ENCODE results near the gene SUCO.

Gene SUCO

GRCh38 chr1:172630056-172630818, 97.3 kb downstream of the SUCO start:
- Histone ChIP-seq H3K4ac (ENCODE audit: low read length) (no peak overlapping the region), H3K9me3 (replicated peaks in 1 of 2; ENCODE audit: control insufficient read depth in 2 of 2, insufficient read depth in 1 of 2, low read depth in 1 of 2, low read length in 2 of 2) (peaks cover 2 to 4% of the 10 kb centered on the region in 2 donors), H3K79me1 (ENCODE audit: low read depth, low read length) (no peaks in the 10 kb centered on the region), H2BK120ac (ENCODE audit: low read depth, low read length) (no peak overlapping the region), H3K4me2 (ENCODE audit: insufficient read depth, low read length, poor library complexity, severe bottlenecking) (no peak overlapping the region), H3K27ac (replicated peaks; ENCODE audit: low read length) (no peak overlapping the region), H4K8ac (ENCODE audit: low read depth, low read length) (no peak overlapping the region), H2AFZ (ENCODE audit: low read length) (no peak overlapping the region), H3K18ac (ENCODE audit: low read length) (no peak overlapping the region), H3K27me3 (ENCODE audit: control insufficient read depth in 3 of 3, insufficient read depth in 3 of 3, low read depth in 1 of 3, low read length in 3 of 3) (no peaks in the 10 kb centered on the region), H4K91ac (ENCODE audit: low read depth, low read length, poor library complexity) (no peak overlapping the region), H3K14ac (ENCODE audit: low read length) (no peak overlapping the region), H2BK15ac (ENCODE audit: low read length) (no peak overlapping the region), H3K36me3 (replicated peaks in 1 of 2; ENCODE audit: control insufficient read depth in 2 of 2, insufficient read depth in 2 of 2, low read length in 2 of 2) (no peaks in the 10 kb centered on the region), H3K23ac (ENCODE audit: low read depth, low read length, poor library complexity) (no peak overlapping the region), H2AK5ac (ENCODE audit: low read depth, low read length) (no peak overlapping the region), H2BK5ac (ENCODE audit: low read length) (no peak overlapping the region), H3K9ac (ENCODE audit: low read depth, low read length, poor library complexity) (no peak overlapping the region), H3K4me3 (ENCODE audit: low read length in 2 of 2) (no peak overlapping the region), H2BK12ac (ENCODE audit: low read length) (no peak overlapping the region), H3K4me1 (ENCODE audit: control insufficient read depth in 2 of 2, insufficient read depth in 1 of 2, low read depth in 1 of 2, low read length in 2 of 2) (no peaks in the 10 kb centered on the region)
- WGBS, 2 donors (ENCODE audit: extremely low coverage in 2 of 2, insufficient read length in 2 of 2, insufficient replicate concordance in 1 of 2): no CpG with 5 or more reads among the region's 11 CpGs
- DNase-seq (ENCODE audit: low spot score): no peak

GRCh38 chr1:172630868-172631267, 97.9 kb downstream of the SUCO start:
- Histone ChIP-seq H3K9me3 (replicated peaks in 1 of 2; ENCODE audit: control insufficient read depth in 2 of 2, insufficient read depth in 1 of 2, low read depth in 1 of 2, low read length in 2 of 2) (peaks cover 2 to 4% of the 10 kb centered on the region in 2 donors), H3K79me1 (ENCODE audit: low read depth, low read length) (no peaks in the 10 kb centered on the region), H2BK5ac (ENCODE audit: low read length) (no peak overlapping the region), H2BK15ac (ENCODE audit: low read length) (no peak overlapping the region), H3K4me2 (ENCODE audit: insufficient read depth, low read length, poor library complexity, severe bottlenecking) (no peak overlapping the region), H2AFZ (ENCODE audit: low read length) (no peak overlapping the region), H2BK12ac (ENCODE audit: low read length) (no peak overlapping the region), H3K14ac (ENCODE audit: low read length) (no peak overlapping the region), H3K4me3 (ENCODE audit: low read length in 2 of 2) (no peak overlapping the region), H3K18ac (ENCODE audit: low read length) (no peak overlapping the region), H3K4me1 (ENCODE audit: control insufficient read depth in 2 of 2, insufficient read depth in 1 of 2, low read depth in 1 of 2, low read length in 2 of 2) (no peaks in the 10 kb centered on the region), H4K91ac (ENCODE audit: low read depth, low read length, poor library complexity) (no peak overlapping the region), H3K23ac (ENCODE audit: low read depth, low read length, poor library complexity) (no peak overlapping the region), H4K8ac (ENCODE audit: low read depth, low read length) (no peak overlapping the region), H2BK120ac (ENCODE audit: low read depth, low read length) (no peak overlapping the region), H2AK5ac (ENCODE audit: low read depth, low read length) (no peak overlapping the region), H3K9ac (ENCODE audit: low read depth, low read length, poor library complexity) (no peak overlapping the region), H3K36me3 (replicated peaks in 1 of 2; ENCODE audit: control insufficient read depth in 2 of 2, insufficient read depth in 2 of 2, low read length in 2 of 2) (no peaks in the 10 kb centered on the region), H3K27ac (replicated peaks; ENCODE audit: low read length) (no peak overlapping the region), H3K27me3 (ENCODE audit: control insufficient read depth in 3 of 3, insufficient read depth in 3 of 3, low read depth in 1 of 3, low read length in 3 of 3) (no peaks in the 10 kb centered on the region), H3K4ac (ENCODE audit: low read length) (no peak overlapping the region)
- WGBS, 2 donors (ENCODE audit: extremely low coverage in 2 of 2, insufficient read length in 2 of 2, insufficient replicate concordance in 1 of 2): no CpG with 5 or more reads among the region's 3 CpGs
- DNase-seq (ENCODE audit: low spot score): no peak

- DNase-seq (ENCODE audit: low spot score): no peak
- H3K4me3 ChIP-seq (ENCODE audit: low read length in 2 of 2): no peak overlapping the region
These were observed 104.6 kb downstream of the SUCO start for GRCh38 chr1:172637522-172637921.

DNA sequence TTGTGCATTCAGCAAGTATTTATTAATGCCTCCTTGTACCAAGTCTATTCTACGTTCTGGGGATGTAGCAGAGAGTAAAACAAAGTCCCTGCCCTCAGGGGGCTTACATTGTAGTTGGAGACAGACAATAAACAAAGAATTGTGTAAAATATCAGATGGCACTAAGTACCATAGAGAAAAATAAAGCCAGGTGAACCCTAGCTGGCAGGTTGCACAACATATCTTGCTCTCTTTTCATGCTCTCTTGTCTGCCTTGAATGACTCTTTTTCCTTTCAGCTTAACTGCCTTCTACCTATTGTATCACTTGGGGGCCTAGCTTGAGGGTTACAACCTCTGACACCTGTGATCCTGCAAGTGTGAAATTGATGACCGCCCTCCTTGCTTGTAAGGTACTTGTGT, 105.3 kb downstream of the SUCO start:
- Histone ChIP-seq H2AK5ac (ENCODE audit: low read depth, low read length) (no peak overlapping the region), H3K79me1 (ENCODE audit: low read depth, low read length) (no peaks in the 10 kb centered on the region), H3K4me1 (ENCODE audit: control insufficient read depth in 2 of 2, insufficient read depth in 1 of 2, low read depth in 1 of 2, low read length in 2 of 2) (peaks cover 2 to 3% of the 10 kb centered on the region in 2 donors), H3K9me3 (replicated peaks in 1 of 2; ENCODE audit: control insufficient read depth in 2 of 2, insufficient read depth in 1 of 2, low read depth in 1 of 2, low read length in 2 of 2) (peaks cover 0 to 2% of the 10 kb centered on the region in 2 donors), H3K23ac (ENCODE audit: low read depth, low read length, poor library complexity) (no peak overlapping the region), H3K36me3 (replicated peaks in 1 of 2; ENCODE audit: control insufficient read depth in 2 of 2, insufficient read depth in 2 of 2, low read length in 2 of 2) (no peaks in the 10 kb centered on the region), H3K27ac (replicated peaks; ENCODE audit: low read length) (no peak overlapping the region), H3K4me3 (ENCODE audit: low read length in 2 of 2) (no peak overlapping the region), H3K4ac (ENCODE audit: low read length) (no peak overlapping the region), H3K9ac (ENCODE audit: low read depth, low read length, poor library complexity) (no peak overlapping the region), H2BK12ac (ENCODE audit: low read length) (no peak overlapping the region), H2BK15ac (ENCODE audit: low read length) (no peak overlapping the region), H2BK5ac (ENCODE audit: low read length) (no peak overlapping the region), H4K91ac (ENCODE audit: low read depth, low read length, poor library complexity) (no peak overlapping the region), H2AFZ (ENCODE audit: low read length) (no peak overlapping the region), H2BK120ac (ENCODE audit: low read depth, low read length) (no peak overlapping the region), H3K18ac (ENCODE audit: low read length) (no peak overlapping the region), H4K8ac (ENCODE audit: low read depth, low read length) (no peak overlapping the region), H3K27me3 (ENCODE audit: control insufficient read depth in 3 of 3, insufficient read depth in 3 of 3, low read depth in 1 of 3, low read length in 3 of 3) (no peaks in the 10 kb centered on the region), H3K4me2 (ENCODE audit: insufficient read depth, low read length, poor library complexity, severe bottlenecking) (no peak overlapping the region), H3K14ac (ENCODE audit: low read length) (no peak overlapping the region)
- no peak for DNase-seq (ENCODE audit: low spot score)
- no CpG with 5 or more reads among the region's 2 CpGs for WGBS, 2 donors (ENCODE audit: extremely low coverage in 2 of 2, insufficient read length in 2 of 2, insufficient replicate concordance in 1 of 2)

More at GRCh38 chr1:172637522-172637921, 104.6 kb downstream of the SUCO start:
- no peak overlapping the region for H4K91ac ChIP-seq (ENCODE audit: low read depth, low read length, poor library complexity)
- no peak overlapping the region for H2BK120ac ChIP-seq (ENCODE audit: low read depth, low read length)
- no peak overlapping the region for H3K27ac ChIP-seq (replicated peaks; ENCODE audit: low read length)
- no peaks in the 10 kb centered on the region for H3K27me3 ChIP-seq (ENCODE audit: control insufficient read depth in 3 of 3, insufficient read depth in 3 of 3, low read depth in 1 of 3, low read length in 3 of 3)
- peak overlapping the region; percentile 60 for H3K23ac ChIP-seq (ENCODE audit: low read depth, low read length, poor library complexity)
- H3K18ac ChIP-seq (ENCODE audit: low read length): no peak overlapping the region
- peak overlapping the region; percentile 3 for H2AFZ ChIP-seq (ENCODE audit: low read length)
- no peak overlapping the region for H3K4me2 ChIP-seq (ENCODE audit: insufficient read depth, low read length, poor library complexity, severe bottlenecking)
- no CpG with 5 or more reads among the region's 2 CpGs for WGBS, 2 donors (ENCODE audit: extremely low coverage in 2 of 2, insufficient read length in 2 of 2, insufficient replicate concordance in 1 of 2)
- no peaks in the 10 kb centered on the region for H3K79me1 ChIP-seq (ENCODE audit: low read depth, low read length)
- no peak overlapping the region for H2AK5ac ChIP-seq (ENCODE audit: low read depth, low read length)
- H2BK15ac ChIP-seq (ENCODE audit: low read length): no peak overlapping the region
- no peak overlapping the region for H3K9ac ChIP-seq (ENCODE audit: low read depth, low read length, poor library complexity)
- peaks cover 0 to 2% of the 10 kb centered on the region in 2 donors for H3K9me3 ChIP-seq (replicated peaks in 1 of 2; ENCODE audit: control insufficient read depth in 2 of 2, insufficient read depth in 1 of 2, low read depth in 1 of 2, low read length in 2 of 2)
- H3K14ac ChIP-seq (ENCODE audit: low read length): no peak overlapping the region
- no peak overlapping the region for H2BK12ac ChIP-seq (ENCODE audit: low read length)
- H3K4me1 ChIP-seq (ENCODE audit: control insufficient read depth in 2 of 2, insufficient read depth in 1 of 2, low read depth in 1 of 2, low read length in 2 of 2): peaks cover 2 to 3% of the 10 kb centered on the region in 2 donors
- no peak overlapping the region for H2BK5ac ChIP-seq (ENCODE audit: low read length)
- no peak overlapping the region for H3K4ac ChIP-seq (ENCODE audit: low read length)
- no peaks in the 10 kb centered on the region for H3K36me3 ChIP-seq (replicated peaks in 1 of 2; ENCODE audit: control insufficient read depth in 2 of 2, insufficient read depth in 2 of 2, low read length in 2 of 2)
- H4K8ac ChIP-seq (ENCODE audit: low read depth, low read length): no peak overlapping the region

Measured in neuronal stem cell (in vitro differentiated cells).